ENCODE measurements around the gene CFAP97D1.

- TF ChIP-seq, protein P1, sequence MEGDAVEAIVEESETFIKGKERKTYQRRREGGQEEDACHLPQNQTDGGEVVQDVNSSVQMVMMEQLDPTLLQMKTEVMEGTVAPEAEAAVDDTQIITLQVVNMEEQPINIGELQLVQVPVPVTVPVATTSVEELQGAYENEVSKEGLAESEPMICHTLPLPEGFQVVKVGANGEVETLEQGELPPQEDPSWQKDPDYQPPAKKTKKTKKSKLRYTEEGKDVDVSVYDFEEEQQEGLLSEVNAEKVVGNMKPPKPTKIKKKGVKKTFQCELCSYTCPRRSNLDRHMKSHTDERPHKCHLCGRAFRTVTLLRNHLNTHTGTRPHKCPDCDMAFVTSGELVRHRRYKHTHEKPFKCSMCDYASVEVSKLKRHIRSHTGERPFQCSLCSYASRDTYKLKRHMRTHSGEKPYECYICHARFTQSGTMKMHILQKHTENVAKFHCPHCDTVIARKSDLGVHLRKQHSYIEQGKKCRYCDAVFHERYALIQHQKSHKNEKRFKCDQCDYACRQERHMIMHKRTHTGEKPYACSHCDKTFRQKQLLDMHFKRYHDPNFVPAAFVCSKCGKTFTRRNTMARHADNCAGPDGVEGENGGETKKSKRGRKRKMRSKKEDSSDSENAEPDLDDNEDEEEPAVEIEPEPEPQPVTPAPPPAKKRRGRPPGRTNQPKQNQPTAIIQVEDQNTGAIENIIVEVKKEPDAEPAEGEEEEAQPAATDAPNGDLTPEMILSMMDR (IDR thresholded peaks at IDR 0.05) = no peak
- TF ChIP-seq ZNF425 (CRISPR knock-in tag; conservative IDR thresholded peaks at IDR 0.05) = no peak
- TF ChIP-seq, protein P2, sequence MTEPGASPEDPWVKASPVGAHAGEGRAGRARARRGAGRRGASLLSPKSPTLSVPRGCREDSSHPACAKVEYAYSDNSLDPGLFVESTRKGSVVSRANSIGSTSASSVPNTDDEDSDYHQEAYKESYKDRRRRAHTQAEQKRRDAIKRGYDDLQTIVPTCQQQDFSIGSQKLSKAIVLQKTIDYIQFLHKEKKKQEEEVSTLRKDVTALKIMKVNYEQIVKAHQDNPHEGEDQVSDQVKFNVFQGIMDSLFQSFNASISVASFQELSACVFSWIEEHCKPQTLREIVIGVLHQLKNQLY (CRISPR knock-in tag; IDR thresholded peaks at IDR 0.05) = no peak
- TF ChIP-seq, protein P3, sequence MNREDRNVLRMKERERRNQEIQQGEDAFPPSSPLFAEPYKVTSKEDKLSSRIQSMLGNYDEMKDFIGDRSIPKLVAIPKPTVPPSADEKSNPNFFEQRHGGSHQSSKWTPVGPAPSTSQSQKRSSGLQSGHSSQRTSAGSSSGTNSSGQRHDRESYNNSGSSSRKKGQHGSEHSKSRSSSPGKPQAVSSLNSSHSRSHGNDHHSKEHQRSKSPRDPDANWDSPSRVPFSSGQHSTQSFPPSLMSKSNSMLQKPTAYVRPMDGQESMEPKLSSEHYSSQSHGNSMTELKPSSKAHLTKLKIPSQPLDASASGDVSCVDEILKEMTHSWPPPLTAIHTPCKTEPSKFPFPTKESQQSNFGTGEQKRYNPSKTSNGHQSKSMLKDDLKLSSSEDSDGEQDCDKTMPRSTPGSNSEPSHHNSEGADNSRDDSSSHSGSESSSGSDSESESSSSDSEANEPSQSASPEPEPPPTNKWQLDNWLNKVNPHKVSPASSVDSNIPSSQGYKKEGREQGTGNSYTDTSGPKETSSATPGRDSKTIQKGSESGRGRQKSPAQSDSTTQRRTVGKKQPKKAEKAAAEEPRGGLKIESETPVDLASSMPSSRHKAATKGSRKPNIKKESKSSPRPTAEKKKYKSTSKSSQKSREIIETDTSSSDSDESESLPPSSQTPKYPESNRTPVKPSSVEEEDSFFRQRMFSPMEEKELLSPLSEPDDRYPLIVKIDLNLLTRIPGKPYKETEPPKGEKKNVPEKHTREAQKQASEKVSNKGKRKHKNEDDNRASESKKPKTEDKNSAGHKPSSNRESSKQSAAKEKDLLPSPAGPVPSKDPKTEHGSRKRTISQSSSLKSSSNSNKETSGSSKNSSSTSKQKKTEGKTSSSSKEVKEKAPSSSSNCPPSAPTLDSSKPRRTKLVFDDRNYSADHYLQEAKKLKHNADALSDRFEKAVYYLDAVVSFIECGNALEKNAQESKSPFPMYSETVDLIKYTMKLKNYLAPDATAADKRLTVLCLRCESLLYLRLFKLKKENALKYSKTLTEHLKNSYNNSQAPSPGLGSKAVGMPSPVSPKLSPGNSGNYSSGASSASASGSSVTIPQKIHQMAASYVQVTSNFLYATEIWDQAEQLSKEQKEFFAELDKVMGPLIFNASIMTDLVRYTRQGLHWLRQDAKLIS (CRISPR knock-in tag; IDR thresholded peaks at IDR 0.05; ENCODE audit: borderline replicate concordance) = no peak
- no peak for TF ChIP-seq JUN (CRISPR knock-in tag; IDR thresholded peaks at IDR 0.05)
Measured at GRCh38 chr17:43784628-43785101, 4.4 kb downstream of the CFAP97D1 start.
